Hematopoietic multipotent progenitor cell treated with erythropoietin and hydrocortisone succinate and interleukin-3 and kit ligand, for 6 days (in vitro differentiated cells): ENCODE data around the gene TMCO4.

Experiments used
- DNase-seq: peaks from one replicate; pipeline ENCODE4 v3.0.0-alpha.2; 2015

TMCO4 gene

DNA sequence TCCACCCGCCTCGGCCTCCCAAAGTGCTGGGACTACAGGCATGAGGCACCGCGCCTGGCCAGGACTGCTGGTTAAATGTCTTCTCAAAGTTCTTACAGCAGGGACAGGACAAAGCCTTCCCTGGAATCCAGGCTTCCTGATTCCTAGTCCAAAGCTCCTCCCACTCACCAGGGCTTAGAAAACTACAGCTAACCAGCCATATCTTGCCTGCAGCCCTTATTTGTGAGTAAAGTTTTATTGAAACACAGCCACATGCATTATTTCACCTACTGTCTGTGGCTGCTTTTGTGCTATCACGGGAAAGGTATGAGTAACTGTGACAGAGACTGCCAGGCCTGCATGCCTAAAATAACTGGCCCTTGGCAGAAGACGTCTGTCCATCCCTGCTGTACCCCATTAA, 24.4 kb downstream of the TMCO4 start:
- DNase-seq: no peak

DNA sequence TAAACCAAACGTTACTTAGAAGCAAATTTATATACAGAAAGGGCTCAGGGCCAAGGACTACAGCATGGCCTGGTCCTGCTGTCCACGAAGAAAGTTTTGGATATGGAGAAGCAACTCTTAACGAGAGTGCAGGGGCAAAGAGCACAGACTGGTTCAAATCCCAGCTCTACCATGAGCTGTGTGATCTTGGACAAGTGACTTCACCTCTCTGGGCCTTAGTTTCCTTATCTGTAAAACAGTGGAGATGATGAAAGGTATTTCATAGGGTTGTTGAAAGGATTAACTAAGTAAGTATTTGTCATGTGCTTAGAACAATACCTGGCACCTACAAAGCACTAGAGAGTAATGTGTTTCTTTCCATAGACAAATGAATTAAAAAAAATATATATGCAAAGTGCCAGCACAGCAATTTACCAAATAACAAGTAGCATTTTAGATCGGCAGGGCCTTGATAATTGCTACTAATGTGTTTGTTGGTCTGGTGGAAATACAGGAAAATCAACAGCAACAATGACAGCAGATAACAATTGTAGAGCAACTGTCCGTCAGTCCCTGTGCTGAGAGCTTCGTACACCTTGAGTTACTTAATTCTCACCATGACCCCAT, 25.4 kb downstream of the TMCO4 start:
- DNase-seq: no peak

DNA sequence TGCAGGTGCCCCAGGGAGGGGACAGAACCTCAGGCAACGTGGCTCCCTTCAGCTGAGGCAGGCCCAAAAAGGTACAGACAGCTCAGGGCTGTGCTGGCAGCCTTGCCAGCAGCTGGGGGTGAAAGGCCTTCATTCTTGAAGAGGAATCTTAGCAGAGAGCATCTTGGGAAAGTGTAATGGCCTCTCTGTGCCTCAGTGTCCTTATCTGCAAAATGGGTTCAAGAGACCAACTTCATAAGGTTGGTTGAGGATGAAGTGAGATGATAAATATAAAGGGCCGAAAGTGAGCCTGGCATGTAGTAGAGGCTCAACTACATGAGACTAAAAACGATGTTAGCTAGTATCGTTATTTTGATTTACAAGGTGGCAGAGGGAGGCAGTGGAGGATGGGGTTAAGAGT, 26.2 kb downstream of the TMCO4 start:
- DNase-seq: no peak

DNA sequence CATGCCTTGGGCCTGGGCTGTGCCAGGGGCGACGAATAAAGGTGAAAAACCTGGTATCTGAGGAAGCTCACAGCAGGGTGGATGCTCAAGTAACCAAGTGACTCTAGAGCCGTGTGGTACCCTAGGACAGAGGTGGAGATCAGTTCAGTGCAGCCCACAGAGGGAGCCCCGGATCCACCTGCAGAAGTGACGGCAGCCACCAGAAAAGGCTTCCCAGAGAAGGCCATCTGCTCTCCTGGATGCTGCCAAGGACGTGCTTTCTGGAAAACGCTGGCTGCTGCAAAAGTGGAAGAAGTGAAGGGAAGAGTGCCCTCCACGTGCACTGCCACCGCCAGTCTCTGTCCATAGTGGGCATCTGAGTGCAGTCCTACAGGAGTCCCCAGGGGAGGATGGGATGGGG, 27.7 kb downstream of the TMCO4 start:
- no peak for DNase-seq

DNA sequence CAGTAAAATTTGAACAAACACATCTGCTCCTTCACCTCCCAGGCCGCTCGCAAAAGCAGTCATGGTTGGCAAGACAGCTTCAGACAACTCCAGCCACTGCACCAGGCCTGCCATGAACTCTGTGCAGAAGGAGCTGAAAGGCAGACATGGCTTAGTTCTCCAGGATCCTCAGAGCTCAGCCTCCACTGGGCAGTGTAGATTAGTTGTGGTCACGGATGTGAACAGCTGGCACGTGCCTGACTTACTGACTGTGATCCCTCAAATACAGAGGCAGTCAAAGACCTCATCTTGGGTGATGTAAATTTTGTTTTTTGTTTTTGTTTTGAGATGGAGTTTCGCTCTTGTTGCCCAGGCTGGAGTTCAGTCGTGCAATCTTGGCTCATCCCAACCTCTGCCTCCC, 28.4 kb downstream of the TMCO4 start:
- DNase-seq: no peak

DNA sequence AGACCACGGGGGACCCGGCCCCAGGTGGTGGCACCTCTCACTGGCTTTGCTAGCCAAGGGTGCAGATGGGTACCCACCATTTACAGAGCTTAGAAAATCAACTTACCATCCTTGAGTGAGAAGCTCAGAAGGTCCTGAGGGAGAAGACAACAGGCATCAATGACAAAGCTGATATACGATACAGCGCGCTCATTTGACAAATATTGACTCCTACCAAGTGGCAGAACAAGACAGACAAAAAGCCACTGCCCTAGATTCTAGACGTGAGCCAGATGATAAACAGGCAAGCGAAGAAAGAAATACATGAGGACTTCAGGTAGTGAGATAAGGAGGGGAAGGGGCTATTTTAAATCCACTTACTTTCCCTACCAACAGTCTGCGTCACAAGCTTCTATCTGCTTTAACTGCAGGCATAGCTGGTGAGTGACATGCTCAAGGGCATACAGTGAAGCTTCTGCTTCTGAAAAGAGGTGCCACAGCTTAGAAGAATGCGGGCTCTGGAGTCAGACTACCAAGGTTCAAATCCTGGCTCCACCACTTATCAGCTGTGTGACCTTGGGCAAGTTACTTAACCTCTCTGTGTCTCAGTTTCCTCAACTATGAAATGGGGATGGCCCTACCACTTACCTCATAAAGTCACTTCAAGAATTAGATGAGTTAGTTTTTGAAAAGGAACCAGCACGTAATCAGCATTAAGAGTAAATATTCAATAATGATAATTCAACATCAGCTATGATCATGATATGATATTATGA, 29.1 kb downstream of the TMCO4 start:
- DNase-seq: no peak

DNA sequence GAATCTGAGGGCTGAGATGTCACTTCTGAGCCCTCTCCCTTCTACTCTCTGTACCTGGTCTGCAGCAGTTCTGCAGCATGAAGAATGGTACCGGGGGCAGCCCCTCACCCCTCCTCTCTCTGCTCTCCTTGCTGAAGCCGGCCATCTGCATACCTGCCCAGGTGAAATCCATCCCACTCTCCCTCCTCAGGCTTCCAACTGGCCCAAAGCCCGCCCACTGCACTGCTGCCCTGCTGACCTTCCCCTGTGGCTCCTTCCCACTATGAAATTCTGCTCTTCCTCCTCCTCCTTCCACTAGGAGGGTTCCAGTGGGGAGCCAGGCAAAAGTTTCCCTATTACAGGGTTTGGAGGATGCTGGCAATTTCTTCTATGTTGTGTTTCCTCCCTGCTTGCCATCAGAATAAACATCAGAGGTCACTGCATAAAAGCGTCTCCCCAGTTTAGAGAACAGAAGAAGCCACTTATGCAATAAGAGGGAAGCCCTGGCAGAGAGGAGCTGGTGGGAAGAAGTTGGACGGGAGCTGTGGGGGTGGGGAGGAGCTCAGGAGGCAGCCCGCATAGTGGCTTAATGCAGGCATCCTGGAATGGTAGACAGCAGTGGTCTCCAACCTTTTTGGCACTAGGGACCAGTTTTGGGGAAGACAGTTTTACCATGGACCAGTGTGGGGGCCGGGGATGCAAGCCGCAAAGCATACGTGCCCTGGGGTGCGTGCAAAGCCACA, 30.3 kb downstream of the TMCO4 start:
- DNase-seq: no peak

DNA sequence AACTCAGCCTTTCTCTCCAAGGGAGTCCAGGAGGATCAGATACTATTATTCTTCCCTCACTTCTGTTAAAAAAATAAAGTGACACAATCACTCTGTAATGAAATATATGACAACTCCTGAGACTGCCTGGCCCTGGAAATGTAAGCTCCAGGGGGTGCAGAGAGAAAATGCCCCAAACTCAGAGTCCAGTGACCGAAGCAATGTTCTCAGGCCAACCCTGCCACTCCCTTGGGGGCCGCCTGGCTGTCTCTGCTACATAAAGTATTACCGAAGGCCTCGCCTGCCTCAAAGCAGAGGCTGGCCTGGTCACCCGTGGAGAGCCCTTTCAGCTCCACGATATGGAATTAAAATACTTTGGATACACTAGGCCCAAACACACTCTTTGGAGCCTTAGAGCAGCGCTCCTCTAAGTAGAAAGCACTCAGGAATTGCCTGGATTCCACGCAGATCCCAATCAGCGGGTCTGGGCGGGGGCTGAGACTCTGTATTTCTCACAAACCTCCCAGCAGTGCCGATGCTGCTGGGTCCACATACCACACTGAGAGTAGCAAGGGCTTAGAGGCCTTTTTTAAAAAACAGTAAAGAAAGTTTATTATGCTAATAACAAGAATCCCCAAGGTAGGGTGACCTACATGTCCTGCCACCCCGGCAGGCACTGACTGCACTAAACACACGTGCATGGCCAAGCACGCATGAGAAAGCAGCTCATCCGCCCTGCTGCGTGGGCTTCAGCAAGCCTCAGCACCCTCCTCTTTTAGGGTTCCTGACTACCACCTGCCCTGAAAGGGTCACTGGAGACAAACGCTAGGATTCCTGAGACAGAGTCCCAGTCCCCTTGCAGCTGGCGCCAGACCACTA, 31.1 kb downstream of the TMCO4 start:
- no peak for DNase-seq

DNA sequence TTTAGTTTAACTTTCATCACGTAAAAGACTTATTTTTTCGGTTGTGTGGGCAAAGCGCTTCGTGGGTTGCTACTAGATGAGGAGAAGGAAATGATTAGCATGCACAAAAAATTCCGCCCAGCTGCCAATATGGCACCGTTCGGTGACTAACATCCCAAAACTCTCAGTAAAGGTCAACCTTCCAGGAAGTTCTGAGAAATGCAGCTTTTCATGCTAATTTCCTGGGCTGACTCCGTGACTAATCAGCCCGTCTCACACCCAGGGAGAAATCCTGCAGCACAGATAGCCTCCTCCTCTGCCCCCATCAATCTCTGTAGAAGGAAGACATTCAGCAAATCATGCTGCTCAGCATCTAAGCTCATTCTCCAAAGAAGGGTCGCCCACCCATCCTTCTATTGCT, 34.1 kb downstream of the TMCO4 start:
- DNase-seq: no peak

DNA sequence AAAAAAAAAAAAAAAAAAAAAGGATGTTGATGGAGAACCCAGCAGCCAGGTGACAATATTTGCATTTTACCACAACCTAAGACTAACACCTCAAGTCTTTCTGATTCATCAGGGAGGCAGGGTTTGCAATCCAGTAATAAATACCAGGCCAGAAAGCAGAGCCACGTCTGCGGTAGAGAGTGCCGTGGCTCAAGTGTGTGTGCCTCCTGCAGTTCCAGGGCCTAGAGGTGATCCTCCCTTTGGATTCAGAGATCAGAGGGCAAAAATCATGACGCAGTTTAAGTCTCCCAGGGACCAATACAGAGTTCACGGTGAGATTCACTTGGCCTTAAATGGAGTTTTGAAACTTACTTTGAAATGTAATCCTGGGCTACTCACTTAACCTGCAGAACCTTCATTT, 34.9 kb downstream of the TMCO4 start:
- DNase-seq: no peak

DNA sequence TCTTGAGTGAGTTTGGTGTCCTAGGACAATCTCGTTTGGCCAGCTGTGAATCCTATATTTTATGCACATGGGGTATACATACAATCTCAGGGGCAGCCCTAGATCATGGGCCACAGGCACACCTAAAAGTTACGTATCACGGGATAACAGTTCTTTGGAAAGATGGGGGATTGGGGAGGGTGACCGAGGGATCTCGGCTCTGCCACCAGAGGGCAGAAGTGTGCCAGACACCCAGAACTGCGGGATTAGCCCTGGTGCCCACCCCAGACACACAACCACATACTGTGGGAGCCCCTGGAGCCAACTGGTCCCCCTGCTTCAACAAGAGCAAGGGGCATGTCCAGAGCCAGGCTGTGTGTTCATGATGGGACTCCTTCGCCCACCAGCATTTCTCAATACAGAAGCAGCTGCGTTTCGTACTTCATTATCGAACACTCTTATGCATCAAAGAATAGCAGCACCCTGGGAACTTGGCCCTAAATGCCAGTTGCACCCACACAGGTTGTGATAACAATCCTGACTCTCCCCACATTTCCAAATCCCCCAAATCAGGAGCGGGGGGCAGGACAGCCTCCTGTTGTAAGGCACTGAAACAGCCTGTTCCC, 37.4 kb downstream of the TMCO4 start:
- peak; percentile 58 for DNase-seq

DNA sequence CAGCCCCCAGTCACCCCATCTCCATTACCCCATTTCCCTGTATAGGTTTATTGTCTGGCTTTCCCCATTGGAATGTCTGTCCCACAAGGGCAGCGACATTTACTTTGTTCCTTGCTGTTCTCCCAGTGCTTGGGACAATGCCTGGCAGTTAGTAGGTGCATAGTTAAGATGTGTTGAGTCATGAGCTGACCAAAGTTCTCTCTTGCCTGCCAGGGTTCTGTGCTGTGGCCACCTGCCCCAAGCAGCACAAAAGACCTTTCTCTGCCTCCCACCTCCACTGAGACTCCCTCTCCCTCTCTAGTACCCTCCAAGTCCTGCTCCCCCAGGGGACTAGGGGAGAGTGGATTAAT, 40.0 kb downstream of the TMCO4 start:
- no peak for DNase-seq

DNA sequence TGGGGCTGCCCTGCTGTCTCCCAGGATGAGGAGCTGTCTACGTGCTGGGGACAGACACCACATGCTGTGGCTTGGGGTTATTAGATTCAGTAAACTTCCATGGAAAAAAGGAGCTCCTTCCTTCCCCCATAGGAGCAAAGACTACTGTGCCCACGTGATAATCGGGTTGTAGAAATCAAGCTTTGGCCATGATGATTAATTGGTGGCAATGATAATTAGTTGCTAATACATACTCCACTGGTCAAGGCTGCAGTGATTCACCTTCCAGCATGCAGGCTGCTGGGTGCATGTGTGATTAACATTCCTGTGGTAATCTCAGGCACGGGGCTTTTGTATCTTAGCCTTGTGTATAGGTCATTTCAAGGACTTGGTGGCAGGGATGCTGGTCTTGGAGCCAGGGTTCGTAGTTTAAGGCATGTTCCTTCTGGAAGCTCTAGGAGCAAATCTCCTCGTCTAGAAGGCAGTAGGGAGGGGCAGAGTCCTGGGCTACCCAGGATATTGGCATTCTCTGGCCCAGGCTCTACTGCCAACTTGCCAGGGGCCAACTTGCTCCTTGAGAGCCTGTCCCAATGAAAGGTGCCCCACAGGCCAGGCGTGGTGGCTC, 41.4 kb downstream of the TMCO4 start:
- no peak for DNase-seq

DNA sequence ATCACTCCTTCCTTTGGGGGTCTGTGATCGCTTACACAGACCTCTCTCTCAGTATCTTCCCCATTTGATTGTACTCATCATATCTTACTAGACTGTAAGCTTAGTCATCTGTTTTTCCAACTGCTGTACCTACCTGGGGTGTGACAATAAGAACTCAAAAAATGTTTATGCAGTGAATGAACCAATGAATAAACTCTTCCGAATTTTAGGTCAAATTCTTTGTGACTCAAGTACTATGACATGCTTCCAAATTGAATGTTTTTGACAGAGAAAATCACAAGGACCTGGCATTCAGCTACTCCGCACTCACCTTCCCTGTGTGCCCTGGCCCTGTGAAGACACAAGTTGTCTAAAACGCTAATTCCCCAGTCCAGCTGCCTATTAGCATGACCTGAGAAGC, 42.1 kb downstream of the TMCO4 start:
- DNase-seq: no peak

DNA sequence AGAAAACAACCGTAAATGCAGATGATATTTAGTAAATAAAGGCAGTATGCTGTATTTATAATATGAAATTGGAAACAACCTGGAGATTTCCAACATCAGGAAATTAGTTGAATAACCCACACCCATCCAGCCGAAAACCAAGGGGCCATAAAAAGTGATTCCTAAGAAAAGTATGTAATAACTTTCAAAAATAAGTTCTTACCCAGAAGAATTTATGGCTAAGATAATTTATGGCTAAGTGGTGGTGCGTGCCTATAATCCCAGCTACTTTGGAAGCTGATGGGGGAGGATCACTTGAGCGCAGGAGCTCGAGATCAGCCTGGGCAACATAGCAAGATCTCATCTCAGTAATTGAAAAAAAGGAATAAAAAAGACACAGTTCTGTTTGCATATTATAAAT, 43.2 kb downstream of the TMCO4 start:
- no peak for DNase-seq

DNA sequence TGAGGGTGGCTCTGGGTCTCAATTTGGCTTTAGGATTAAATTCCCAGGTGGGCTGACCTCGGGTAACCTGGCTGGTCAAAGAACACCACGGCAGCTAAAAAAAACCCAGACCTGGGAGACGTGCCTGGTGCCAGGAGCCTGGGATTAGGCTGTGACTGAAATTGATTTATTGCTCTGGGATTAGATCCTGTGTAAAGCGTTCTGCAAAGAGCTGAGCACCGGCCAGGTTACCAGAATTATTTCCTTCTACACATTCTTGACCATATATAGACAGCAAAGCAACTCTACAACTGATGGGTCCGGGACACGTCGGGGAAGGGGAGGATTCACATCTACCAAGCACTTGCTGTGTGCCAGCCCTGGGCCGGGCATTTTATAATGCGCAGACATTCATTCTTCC, 45.2 kb downstream of the TMCO4 start:
- DNase-seq: no peak

DNA sequence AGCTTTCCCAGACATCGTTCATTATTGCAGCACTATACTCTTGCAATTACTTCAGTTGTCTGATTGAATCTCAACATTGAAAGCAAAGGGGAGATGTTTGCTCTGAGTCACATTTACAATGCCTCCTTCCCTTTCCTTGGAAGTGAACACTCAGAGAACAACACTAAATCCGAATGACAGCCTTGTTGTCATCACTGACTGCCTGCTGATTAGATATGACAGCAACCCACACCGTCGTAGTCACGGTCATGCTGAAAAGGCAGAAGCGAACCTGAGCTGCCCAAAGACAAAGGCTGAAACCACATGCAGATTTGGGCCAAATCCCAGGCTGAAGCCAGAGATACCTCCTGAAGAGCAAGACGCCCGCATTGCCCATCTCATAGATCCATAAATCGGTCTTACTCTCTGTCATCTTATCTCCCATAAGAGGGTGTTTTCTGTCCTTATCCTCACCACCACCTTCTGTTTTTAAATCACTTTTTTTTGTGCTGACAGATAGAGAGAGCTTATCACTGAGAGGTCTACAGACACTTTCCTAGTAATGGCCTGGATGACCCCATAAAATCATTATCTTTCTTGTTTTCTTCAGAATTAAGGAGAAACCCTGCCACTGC, 47.5 kb downstream of the TMCO4 start:
- DNase-seq: peak; percentile 19

DNA sequence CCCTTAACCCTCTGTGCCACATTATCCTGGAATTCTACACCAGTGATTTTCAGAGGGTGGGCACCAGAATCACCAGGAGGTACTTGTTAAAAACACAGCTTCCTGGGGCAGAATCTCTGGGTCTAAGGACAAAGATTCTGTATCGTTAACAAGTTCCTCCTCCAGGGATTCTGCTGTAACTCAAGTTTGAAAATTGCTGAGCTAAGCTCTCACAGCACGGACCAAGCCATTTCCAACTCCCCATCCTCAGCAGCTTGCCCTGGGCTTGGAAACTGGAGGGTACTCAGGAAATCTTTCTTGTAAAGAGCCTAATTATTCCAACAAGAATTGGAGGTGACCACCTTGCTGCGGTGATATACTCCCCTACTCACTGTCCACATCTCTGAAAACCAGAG, 48.8 kb downstream of the TMCO4 start:
- no peak for DNase-seq

DNA sequence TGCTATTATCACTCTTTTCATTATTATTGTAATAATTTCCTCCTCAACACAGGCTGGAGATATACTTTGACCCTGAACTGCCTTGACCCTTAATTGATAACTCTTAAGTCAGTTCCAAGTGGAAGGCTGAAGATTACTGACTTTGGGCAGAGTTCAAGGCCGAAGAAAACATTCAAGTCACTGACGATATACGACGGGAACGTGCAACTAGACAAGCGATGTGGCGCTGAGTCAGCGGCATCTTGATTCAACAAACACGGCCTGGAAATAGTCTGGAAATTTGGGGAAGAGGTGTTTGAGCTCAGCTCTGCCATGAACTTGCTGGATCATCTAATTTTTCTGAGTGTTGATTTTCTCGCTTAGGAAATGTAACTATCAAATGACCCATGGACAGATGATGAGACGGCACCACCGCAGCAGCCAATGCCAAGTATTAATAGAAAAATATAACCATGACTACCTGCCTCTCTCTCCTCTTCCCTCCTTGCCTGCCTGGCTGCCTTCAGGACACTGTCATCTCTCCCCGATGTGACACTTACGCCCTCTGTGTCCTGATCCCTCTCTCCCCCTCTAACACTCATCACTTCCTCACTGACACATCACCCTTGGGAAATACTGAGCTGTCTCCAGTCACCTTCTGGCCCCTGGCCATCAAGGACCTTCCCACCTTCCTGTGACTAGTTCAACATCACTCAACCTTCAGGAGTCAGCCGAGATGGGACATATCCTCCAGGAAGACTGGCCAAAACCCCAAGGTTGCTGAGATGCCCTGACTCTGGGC, 49.4 kb downstream of the TMCO4 start:
- no peak for DNase-seq

DNA sequence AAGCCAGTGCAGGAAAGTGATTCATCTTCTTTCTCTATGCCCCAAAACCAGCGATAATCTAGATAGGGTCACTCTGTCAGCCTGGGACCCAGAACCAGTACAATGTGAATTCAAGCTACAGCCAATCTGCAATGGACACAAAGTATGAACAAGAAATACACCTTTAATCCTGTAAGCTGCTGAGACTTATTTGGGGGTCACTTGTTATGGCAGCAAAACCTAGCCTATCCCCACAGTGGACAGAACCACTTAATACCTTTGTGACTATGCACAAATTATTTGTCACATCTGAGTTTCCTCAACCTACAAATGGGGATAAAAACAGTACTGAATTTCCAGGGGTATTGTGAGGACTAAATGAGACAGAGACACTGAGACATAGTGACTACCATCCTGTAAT, 50.0 kb downstream of the TMCO4 start:
- DNase-seq: no peak

DNA sequence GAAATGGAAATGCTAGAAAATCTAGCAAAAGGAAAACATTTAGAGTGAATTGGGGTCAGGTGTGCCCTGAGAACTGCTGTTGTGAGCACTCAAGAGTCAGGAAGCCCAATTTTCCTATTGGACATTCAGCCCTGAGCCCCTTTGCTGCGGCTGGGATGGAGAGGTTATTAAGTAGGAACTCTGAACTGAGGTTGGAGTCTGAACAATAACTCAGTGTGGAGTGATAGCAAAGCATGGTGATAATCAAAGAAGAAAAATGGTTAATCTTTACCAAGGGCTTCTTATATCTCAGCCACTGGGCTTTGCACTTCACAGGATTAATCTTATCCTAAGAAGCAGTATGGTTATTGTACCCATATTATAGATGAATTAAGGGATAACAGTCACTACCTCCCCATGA, 52.0 kb downstream of the TMCO4 start:
- DNase-seq: no peak
